GM12872 (cell line): ENCODE results near the gene EHMT2.

Source experiments
- TF ChIP-seq, protein P1 (sequence below): IDR thresholded peaks from 3 replicates; pipeline ENCODE4 v1.5.1; 2011; ENCODE audit warnings: low read depth, mild to moderate bottlenecking, low read length, moderate library complexity; ENCODE audit not compliant: insufficient read depth

EHMT2 gene

DNA sequence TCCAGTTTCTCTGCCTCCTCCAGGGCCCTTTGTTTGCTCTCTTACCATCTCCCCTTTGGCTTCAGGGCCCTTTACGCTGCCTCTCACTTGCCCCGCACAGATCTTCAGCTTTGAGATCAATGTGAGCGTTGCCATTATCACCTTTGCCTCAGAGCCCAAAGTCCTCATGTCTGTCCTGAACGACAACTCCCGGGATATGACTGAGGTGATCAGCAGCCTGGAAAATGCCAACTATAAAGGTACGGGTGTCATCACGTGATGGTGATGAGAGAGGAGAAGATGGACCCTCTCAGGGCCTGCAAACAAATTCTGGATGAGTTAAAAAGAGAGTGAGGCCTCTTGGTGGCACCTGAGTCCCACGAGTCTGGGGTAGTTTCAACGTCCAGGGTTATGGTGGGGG lies 38.3 kb upstream of the EHMT2 start:
- TF ChIP-seq, protein P1, sequence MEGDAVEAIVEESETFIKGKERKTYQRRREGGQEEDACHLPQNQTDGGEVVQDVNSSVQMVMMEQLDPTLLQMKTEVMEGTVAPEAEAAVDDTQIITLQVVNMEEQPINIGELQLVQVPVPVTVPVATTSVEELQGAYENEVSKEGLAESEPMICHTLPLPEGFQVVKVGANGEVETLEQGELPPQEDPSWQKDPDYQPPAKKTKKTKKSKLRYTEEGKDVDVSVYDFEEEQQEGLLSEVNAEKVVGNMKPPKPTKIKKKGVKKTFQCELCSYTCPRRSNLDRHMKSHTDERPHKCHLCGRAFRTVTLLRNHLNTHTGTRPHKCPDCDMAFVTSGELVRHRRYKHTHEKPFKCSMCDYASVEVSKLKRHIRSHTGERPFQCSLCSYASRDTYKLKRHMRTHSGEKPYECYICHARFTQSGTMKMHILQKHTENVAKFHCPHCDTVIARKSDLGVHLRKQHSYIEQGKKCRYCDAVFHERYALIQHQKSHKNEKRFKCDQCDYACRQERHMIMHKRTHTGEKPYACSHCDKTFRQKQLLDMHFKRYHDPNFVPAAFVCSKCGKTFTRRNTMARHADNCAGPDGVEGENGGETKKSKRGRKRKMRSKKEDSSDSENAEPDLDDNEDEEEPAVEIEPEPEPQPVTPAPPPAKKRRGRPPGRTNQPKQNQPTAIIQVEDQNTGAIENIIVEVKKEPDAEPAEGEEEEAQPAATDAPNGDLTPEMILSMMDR: no peak

DNA sequence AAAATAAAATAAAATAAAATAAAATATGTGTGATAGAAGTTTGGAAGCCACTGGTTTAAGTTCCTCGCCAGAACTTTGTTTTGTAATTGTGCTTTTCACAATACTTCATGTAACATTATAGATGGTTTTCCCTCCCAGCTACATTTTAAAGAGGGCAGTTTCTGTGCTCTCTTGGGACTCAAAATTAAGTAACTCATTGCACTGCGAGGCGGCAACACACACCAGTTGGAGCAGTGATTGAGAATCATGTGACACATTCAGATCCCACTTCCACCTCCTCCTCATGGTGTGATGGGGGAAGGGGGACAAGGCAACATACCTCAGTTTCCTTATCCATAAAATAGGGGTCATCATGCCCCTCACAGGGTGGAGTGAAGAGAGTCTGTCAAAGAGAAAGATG lies 37.5 kb upstream of the EHMT2 start:
- TF ChIP-seq, protein P1: no peak

DNA sequence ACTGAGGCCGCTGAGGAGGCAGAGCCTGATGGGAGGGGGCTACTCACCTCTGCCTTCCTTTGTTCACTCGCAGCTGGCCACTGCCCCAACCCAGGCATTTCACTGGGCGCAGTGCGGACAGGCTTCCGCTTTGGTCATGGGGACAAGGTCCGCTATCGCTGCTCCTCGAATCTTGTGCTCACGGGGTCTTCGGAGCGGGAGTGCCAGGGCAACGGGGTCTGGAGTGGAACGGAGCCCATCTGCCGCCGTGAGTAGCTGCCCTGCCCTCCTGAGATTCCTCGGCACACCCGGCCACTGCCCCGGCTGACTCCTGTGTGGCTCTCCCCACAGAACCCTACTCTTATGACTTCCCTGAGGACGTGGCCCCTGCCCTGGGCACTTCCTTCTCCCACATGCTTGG lies 36.0 kb upstream of the EHMT2 start:
- TF ChIP-seq, protein P1: no peak

DNA sequence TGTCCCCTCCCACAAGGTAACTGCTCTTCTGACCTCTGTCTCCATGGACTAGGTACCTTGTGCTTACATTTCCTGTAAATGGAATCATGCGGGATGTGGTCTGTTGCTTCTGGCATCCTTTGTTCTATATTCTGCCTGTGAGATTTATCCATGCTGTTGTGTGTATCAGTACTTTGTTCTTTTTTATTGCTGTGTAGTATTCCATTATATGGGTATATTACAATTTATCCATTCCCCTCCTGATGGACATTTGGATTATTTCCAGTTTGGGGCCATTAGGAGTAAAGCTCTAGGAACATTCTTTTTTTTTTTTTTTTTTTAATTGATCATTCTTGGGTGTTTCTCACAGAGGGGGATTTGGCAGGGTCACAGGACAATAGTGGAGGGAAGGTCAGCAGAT lies 33.5 kb upstream of the EHMT2 start:
- TF ChIP-seq, protein P1: no peak

DNA sequence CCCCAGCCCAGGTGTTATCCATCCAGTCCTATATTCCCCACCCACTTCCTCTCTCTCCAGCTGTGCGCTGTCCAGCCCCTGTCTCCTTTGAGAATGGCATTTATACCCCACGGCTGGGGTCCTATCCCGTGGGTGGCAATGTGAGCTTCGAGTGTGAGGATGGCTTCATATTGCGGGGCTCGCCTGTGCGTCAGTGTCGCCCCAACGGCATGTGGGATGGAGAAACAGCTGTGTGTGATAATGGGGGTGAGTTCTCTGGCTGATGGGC lies 31.1 kb upstream of the EHMT2 start:
- TF ChIP-seq, protein P1: no peak

DNA sequence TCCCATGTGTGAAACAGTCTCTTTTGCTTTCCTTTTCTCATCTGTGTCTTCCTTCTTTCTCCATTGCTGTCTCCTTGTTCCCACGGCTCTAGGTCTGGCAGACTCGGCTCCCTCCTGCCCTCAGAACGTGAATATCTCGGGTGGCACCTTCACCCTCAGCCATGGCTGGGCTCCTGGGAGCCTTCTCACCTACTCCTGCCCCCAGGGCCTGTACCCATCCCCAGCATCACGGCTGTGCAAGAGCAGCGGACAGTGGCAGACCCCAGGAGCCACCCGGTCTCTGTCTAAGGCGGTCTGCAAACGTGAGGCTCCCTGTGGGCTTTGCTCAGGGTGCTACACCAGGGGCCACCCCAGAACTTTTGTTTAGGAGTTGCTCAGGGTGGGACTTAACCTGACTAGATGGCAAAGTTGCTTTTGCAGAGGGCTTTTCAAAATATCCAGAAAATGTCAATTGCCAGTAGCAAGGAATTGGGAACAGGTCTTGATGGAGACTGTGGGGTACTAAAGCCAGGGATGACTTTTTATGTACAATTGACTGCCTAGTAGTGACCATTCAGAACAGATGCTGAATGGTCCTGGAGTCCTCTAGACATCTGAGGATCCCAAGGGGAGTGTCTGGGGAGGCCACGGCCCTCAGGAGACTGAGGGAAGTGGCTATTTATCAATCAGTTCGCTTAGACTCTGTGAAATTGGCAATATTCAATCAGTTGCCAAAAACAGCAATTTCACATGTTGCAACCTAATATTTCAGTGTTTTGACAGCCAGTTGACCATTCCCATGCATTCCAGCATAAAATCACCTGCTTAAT lies 30.6 kb upstream of the EHMT2 start:
- TF ChIP-seq, protein P1: no peak

DNA sequence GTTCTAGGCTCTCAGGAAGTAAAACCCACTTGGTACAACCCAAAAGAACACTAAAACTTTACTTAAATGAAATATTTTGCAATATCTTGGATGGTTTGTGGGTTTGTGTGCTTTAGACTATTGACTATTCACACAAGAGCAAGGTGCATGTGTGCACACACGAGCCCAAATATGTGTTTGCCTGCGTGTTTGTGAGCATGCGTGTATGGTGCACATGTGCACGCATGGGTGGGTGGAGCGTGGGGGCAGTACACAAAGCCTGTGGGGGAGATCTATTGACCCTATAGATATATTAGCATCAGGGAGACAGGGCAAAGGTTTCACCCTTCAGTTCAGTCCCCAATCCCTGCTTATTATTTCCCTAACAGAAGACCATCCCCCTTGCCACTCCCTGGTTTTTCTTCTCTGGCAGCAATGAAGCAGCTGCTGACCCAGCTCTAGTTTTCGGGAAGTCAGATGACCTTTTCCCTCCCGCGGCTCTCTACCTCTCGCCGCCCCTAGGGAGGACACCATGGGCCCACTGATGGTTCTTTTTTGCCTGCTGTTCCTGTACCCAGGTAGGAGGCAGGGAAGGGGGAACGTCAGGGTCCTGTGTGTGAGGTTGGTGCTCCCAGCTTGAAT lies 29.9 kb upstream of the EHMT2 start, which contains the start of gene C2:
TSS of gene C2 (plus strand) at position 476 of the 621 bp plus-strand sequence. CDS start at position 512, 36 bp downstream.
- TF ChIP-seq, protein P1: no peak
